8988T (cell line): ENCODE results near the gene CNTN5.

Experiments used
- DNase-seq: peaks from one replicate; pipeline ENCODE4 v3.0.0; 2011

CNTN5 gene

DNA sequence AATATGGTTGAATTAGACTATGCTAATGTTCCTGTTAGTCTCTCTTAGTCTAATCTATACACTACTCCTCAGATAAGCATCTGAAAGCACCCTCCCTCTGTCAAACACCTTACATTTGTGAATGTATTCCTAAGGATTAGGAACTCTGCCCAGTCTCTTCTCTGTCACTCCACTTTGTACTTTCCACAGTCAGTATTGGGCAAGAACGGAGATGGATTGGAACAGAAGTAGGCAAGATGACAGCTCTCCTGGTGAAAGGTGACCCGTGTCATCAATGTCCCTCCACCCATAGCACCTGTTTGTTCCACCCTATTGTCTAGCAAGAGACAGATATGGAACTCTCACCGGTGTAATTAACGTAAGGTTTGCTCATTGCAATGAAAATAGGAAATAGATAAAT is 613.8 kb downstream of the CNTN5 start:
- DNase-seq, result no peak

GRCh38 chr11:99638073-99638553 is 617.4 kb downstream of the CNTN5 start:
- no peak for DNase-seq

DNA sequence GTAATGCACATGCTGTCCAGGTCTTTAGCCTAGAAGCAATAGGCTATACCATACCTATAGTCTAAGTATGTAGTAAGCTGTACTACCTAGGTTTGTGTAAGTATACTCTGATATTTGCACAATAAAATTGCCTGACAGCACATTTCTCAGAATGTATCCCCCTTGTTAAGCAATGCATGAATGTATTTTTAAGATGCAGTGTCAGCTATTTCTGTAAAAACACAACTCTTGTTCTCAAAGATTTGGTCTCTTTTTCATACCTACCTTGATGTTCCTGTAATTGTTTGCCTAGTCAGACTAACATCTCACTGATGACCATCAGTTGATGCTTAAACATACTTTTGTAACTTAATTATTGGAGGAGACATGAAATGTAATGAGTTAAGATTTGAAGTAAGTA is 619.9 kb downstream of the CNTN5 start:
- no peak for DNase-seq

- no peak for DNase-seq
These were observed 625.2 kb downstream of the CNTN5 start for GRCh38 chr11:99645934-99646333.

- no peak for DNase-seq
These were observed 649.4 kb downstream of the CNTN5 start for GRCh38 chr11:99670067-99670676.

GRCh38 chr11:99671808-99672409 is 651.2 kb downstream of the CNTN5 start:
- no peak for DNase-seq

DNA sequence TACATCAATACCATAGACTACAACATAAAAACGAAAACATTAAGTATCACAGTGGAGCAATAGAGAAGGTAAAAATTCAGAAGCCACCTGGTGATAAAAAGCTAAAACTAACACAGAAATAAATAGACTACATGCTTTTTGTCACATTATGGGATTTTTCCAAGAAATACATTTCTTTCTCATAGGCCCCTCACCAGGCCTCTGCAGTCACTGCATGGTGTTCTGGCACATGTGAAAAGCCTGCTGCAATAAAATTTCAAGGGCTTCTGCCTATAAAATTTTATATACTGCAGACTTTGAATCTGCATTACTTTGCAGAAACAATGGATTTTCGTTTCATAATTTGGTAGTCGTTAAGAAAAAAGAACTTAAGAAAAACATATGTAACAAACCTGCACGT is 655.5 kb downstream of the CNTN5 start:
- no peak for DNase-seq

DNA sequence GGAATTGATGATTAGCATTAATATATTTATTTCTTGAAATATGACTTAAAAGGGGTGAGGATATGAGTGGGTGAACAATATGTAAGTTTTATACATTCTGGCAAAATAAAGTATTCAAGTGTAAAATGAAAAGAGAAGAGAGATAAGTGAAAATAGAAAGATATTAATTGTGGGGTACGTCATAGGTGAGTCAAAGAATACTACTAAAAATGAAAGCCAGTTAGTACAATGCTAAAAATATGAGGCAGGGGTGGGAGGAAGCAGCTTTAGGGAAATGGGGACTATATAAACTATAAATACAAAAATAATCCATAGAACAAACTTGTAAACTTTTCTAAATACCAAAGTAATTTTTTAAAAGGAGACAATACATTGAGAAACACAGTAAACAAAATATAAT is 661.4 kb downstream of the CNTN5 start:
- no peak for DNase-seq

DNA sequence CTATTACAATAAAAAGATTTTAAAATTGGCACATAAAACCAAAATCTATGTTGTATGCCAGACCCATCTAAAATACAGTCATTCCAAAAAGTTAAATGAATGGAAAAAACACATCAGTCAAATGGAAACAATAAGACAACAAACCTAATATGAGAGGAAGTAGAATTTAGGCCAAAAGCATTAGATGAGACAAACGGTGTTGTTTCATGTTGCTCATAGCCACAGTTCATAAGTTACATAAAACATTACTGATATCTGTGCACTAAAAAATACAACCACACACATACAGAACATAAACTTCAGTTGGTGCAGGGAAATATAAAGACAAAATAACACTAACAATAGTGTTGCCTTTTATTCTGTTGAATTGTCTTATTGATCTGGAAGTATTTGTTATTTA is 661.9 kb downstream of the CNTN5 start:
- no peak for DNase-seq

DNA sequence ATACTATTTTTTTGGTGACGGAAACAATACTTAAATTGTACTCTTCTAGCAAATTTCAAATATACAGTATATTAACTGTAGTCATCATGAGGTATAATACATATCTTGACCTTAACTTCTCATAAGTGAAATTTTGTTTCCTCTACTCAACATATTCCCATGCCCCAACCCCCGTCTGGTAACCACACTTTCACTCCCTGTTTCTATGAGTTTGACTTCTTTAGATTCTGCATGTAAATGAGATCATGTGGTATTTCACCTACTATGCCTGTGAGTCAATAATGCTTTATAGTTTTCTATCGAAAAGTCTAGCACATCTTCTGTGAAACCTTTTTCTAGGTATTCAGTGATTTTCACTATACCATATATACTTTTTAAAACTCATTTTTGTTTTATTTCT is 663.2 kb downstream of the CNTN5 start:
- DNase-seq, result no peak

DNA sequence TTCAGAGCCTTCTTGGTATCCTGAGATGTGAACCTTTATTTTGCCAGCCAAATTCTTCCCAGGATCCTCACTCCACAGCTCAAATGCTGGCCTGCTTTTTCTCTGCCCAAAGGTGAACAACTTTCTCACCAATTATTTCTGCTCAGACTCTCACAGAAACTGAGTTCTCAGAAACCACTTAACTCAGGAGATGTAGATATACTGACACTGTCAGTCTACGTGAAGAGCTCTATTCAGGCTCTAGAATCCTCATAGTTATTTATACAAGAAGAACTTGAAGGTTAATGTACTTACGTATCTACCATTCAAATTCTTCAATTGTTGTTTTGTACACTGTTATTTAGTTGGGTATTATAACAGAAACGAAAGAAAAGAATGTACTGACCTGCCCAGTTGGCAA is 666.1 kb downstream of the CNTN5 start:
- DNase-seq, result no peak

GRCh38 chr11:99687320-99687719 is 666.6 kb downstream of the CNTN5 start:
- DNase-seq, result no peak

GRCh38 chr11:99693941-99694492 is 673.3 kb downstream of the CNTN5 start:
- no peak for DNase-seq

DNA sequence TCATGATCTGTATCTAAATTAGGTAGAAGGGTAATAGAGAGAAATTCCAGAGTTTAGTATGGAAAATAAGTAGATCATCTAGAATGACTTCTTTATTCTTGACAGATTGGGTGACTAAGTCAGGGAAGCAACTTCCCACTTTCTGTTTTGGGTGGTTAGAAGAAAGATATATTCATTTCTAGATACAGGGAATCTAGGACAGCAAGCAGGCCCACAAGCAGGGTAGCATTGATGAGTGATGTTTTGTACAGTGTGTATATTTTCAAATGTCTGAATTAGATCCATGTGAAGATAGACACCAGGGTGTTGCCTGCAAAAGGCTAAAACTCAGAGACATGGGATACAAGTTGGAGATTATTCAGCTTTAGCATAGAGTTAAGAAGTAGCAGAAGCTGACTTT is 674.4 kb downstream of the CNTN5 start:
- no peak for DNase-seq

- no peak for DNase-seq
These were observed 686.1 kb downstream of the CNTN5 start for GRCh38 chr11:99706848-99707247.

DNA sequence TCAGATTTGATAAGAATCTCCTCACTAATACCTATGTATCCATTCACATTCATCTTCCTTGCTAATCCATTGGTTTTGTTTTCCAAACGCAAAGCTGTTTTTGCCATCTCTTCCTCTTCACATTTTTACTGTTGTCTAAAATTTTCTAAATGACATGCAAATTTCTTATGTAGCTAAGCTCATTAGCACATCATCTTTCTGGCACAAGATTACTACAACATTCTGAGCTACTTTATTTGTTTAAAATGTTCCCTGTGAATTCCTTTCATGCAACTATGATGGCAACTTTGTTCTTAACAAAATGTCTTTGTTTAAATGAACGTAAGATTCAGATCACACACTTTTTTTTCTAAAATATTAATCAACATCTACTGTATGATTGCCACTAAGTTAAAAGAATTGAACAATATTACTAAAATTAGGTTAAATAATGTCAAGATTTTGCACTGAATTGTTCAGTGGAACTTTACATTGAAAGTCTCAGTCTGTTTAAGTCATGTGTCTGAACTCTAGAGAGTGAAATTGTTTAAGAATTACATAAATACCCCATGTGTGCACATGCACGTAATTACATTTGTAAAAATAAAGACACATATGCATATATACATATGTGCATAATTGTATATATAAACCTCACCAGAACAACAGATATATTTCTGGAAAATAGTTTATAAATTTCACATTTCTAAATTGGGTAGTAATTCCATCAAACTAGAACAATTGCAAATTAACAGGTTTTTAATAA is 688.4 kb downstream of the CNTN5 start:
- DNase-seq, result no peak

- no peak for DNase-seq
These were observed 695.6 kb downstream of the CNTN5 start for GRCh38 chr11:99716302-99716701.

GRCh38 chr11:99718291-99718690 is 697.5 kb downstream of the CNTN5 start:
- DNase-seq, result no peak

- no peak for DNase-seq
These were observed 718.8 kb downstream of the CNTN5 start for GRCh38 chr11:99739464-99740089.

DNA sequence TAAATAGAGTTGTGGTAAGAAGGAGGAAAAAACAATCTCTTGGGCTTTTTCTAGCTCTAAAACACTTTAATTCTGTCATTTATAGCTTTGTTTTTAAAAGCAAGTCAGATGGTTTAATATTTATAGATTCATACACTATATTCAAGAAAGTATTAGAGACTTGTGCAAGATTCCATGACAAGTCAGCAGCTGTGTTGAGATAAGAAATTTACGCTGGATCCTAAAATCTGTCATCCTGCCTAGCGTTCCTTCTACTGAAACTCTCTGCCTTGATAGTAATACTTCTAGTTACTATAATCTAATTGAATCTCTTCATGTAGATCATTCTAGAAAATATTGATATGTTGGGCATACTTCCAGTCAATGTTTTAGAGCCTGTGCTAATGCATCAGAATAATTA is 721.8 kb downstream of the CNTN5 start:
- DNase-seq, result no peak

- no peak for DNase-seq
These were observed 739.0 kb downstream of the CNTN5 start for GRCh38 chr11:99759787-99760186.

GRCh38 chr11:99766811-99767210 is 746.1 kb downstream of the CNTN5 start:
- DNase-seq, result no peak

- no peak for DNase-seq
These were observed 752.9 kb downstream of the CNTN5 start for GRCh38 chr11:99773646-99774045.

DNA sequence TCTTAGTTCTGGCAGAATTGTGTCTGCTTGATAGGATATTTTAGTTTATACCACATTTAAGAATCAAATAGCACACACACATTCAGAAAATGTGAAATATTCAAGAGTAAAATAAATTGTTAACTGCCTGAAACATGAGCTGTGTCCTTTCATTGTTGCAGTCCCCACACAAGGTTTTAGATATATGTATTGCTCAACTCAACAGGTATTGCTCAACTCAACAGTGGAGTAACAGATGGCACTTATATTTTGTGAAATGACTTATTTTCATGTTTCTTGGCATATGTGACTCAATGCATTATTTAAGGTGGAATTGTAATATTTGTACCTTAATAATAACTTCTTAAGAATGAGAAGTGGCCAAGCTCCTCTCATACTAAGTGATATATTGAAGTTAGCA is 760.3 kb downstream of the CNTN5 start:
- DNase-seq, result no peak
